ENCODE data around the gene CERCAM.
"Not testable (repeated sequence)": the region's sequence is repeated elsewhere in the genome, so short reads cannot be mapped to it uniquely, and the experiment has no call there.

CERCAM gene

GRCh38 chr9:128416432-128417019 is 4.1 kb upstream of the CERCAM start:
- TF ChIP-seq CTCF (IDR thresholded peaks at IDR 0.05; ENCODE audit: low read depth, low read length, missing control alignments), result no peak
- in situ Hi-C loops (cut with HindIII; ENCODE audit: low sequenced_read_pairs), result no loop called here
- no peak for DNase-seq (ENCODE audit: low read depth)
- no peak overlapping the region for H3K4me3 ChIP-seq (ENCODE audit: low read depth, low read length)

DNA sequence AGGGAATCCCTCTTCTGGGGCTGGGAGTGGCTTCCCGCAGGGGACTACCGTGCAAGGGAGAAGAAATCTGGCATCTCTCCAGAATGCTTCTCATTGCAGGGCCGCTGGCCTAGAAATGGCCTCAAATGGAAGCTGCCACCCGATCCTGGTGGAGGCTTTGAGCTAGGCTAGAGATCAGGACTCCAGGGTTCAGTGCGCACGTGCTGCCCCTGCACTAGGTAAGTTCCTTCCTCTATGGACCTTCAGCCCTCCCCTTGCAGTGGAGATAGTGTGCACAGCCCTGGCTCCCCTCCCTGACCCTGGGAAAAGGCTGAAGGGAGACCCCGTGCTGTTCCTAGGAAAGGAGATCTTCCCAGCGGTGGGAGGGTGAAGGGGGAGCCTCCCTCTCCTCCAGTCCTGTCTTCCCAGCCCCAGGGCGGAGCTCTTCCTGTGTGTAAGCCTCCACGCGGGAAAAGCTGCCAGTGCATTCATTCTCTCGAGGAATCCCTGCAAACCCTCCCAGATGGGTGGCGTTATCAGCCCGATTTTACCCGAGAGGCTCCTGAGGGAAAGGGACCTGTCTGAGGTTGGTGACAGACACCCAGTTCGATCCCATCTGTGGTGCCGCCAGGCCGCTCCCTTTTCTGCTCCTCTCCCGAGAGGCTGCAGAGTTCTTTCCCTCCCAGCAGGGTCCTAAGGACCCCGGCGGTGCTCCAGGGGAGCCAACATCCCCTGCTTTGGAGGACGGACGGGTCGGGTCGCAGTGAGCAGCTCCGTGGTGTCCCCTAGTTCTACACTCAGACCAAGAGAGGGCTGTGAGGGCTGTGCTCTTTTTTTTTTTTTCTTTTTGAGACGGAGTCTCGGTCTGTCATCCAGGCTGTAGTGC is 1.4 kb upstream of the CERCAM start:
- DNase-seq (ENCODE audit: low read depth), result no peak
- TF ChIP-seq CTCF (IDR thresholded peaks at IDR 0.05; ENCODE audit: low read depth, low read length, missing control alignments), result no peak
- in situ Hi-C loops (cut with HindIII; ENCODE audit: low sequenced_read_pairs), result no loop called here
- H3K4me3 ChIP-seq (ENCODE audit: low read depth, low read length), result no peak overlapping the region

DNA sequence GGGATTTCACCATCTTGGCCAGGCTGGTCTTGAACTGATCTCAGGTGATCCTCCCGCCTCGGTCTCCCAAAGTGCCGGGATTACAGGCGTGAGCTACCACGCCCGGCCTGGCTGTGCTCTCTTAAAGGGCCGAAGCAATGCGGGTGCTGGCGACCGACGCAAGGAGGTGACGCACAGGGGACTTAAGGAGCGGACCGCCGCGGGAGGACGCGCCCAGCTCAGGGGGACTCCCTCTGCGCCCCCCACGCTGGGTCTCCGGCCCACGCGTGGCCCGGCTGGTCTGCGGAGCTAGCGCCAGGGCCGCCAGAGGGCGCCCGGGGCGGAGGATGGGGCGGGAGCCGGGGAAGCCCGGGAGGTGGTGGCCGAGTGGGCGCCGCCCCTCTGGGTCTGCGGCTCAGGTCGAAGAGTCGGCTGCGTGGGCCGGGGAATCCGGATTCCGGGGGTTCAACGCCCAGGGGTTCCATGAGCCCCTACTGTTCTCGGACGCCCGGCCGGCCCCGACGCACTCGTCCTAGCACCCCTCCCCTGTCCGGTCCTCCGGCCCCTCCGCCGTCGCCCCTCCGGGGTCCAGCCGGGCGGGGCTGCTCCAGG is 502 bp upstream of the CERCAM start:
- peak overlapping the region; percentile 77 for H3K4me3 ChIP-seq (ENCODE audit: low read depth, low read length)
- in situ Hi-C loops (cut with HindIII; ENCODE audit: low sequenced_read_pairs), result no loop called here
- TF ChIP-seq CTCF (IDR thresholded peaks at IDR 0.05; ENCODE audit: low read depth, low read length, missing control alignments), result peak; percentile 87
- no peak for DNase-seq (ENCODE audit: low read depth)

DNA sequence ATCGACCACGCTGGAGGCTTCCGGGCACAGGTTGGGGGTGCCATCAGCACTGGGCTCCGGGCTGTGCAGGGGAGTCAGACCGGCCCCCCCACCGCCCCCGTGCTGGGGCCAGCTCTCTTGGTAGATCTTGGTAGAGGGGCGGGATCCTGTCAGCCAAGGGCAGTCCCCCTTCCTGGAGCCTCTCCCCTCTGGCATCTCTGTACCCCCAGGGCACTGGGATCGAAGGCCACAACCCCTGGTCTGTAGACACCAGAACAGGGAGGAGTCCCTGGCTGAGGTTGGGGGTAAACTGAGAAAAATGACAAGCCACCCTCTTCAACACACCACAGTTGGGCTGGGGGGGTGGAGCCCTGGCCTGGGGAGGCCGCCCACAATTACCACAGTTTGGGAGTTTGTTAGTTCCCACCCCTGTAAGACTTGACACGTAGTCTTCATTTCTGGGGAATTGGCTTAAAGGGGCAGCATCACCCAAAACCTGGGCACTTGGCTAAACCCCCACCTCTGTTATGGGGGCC is 882 bp downstream of the CERCAM start:
- DNase-seq (ENCODE audit: low read depth), result no peak
- TF ChIP-seq CTCF (IDR thresholded peaks at IDR 0.05; ENCODE audit: low read depth, low read length, missing control alignments), result no peak
- in situ Hi-C loops (cut with HindIII; ENCODE audit: low sequenced_read_pairs), result no loop called here
- peak overlapping the region; percentile 77 for H3K4me3 ChIP-seq (ENCODE audit: low read depth, low read length)

GRCh38 chr9:128422022-128422782 is 1.5 kb downstream of the CERCAM start:
- DNase-seq (ENCODE audit: low read depth); in situ Hi-C loops (cut with HindIII; ENCODE audit: low sequenced_read_pairs): not testable (repeated sequence)
- H3K4me3 ChIP-seq (ENCODE audit: low read depth, low read length), result peak overlapping the region; percentile 77

DNA sequence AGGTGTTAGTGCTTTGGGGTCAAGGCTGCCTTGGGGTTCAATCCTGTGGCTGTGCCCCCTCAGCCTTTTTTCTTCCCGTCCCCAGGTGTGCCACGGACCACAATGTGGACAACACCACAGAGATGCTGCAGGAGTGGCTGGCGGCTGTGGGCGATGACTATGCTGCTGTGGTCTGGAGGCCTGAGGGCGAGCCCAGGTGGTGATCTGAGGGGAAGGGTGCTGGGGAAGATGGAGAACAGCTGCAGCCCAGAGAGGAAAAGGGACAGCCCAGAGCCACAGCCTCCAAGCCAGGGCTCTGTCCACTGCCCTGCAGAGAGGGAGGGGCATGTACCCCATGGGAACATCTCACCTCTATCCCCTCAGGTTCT is 2.1 kb downstream of the CERCAM start:
- no peak overlapping the region for H3K4me3 ChIP-seq (ENCODE audit: low read depth, low read length)
- no peak for DNase-seq (ENCODE audit: low read depth)
- TF ChIP-seq CTCF (IDR thresholded peaks at IDR 0.05; ENCODE audit: low read depth, low read length, missing control alignments), result no peak
- in situ Hi-C loops (cut with HindIII; ENCODE audit: low sequenced_read_pairs), result no loop called here

GRCh38 chr9:128423356-128423755 is 2.7 kb downstream of the CERCAM start:
- DNase-seq (ENCODE audit: low read depth); H3K4me3 ChIP-seq (ENCODE audit: low read depth, low read length); in situ Hi-C loops (cut with HindIII; ENCODE audit: low sequenced_read_pairs): not testable (repeated sequence)
